H9 (cell line): ENCODE measurements around the gene RSBN1. TPM values are rescaled to one million over a fixed set of nuclear protein-coding genes. Genes with fewer than 3 reads are reported as not detected.
A peak's percentile ranks its signal among the peaks of the same experiment; 100 is the strongest.

Experiments used
- DNase-seq: peaks from one replicate; pipeline ENCODE4 v3.0.0-alpha.2; 2017
- H2AFZ ChIP-seq: one replicate; pipeline ENCODE4 v1.6.1; 2013; ENCODE audit warnings: mild to moderate bottlenecking, low read length, control low read depth, moderate library complexity
- H2AK5ac ChIP-seq: 2 replicates; pipeline ENCODE4 v1.6.1; 2013; ENCODE audit warnings: low read length, control low read depth, mixed read lengths; ENCODE audit not compliant: insufficient read length
- H2BK120ac ChIP-seq: one replicate; pipeline ENCODE4 v1.6.1; 2013; ENCODE audit warnings: low read depth, mild to moderate bottlenecking, low read length, control low read depth, inconsistent platforms; ENCODE audit not compliant: poor library complexity, severe bottlenecking
- H2BK12ac ChIP-seq: 2 replicates; pipeline ENCODE4 v1.6.1; 2013; ENCODE audit warnings: low read length, control low read depth, mixed read lengths, low read depth; ENCODE audit not compliant: insufficient read length
- H2BK15ac ChIP-seq: 2 replicates; pipeline ENCODE4 v1.6.1; 2013; ENCODE audit warnings: low read depth, low read length, control low read depth
- H2BK20ac ChIP-seq: one replicate; pipeline ENCODE4 v1.6.1; 2013; ENCODE audit warnings: low read depth, mild to moderate bottlenecking, low read length, control low read depth, inconsistent platforms; ENCODE audit not compliant: poor library complexity, severe bottlenecking
- H2BK5ac ChIP-seq: 2 replicates; pipeline ENCODE4 v1.6.1; 2013; ENCODE audit warnings: low read length, control low read depth, mixed read lengths; ENCODE audit not compliant: insufficient read length
- H3K14ac ChIP-seq: 2 replicates; pipeline ENCODE4 v1.6.1; 2013; ENCODE audit warnings: low read length, control low read depth; ENCODE audit not compliant: insufficient read depth
- H3K18ac ChIP-seq: 2 replicates; pipeline ENCODE4 v1.6.1; 2013; ENCODE audit warnings: low read depth, mild to moderate bottlenecking, mixed read lengths, low read length, control low read depth; ENCODE audit not compliant: insufficient read length
- H3K23ac ChIP-seq: 2 replicates; pipeline ENCODE4 v1.6.1; 2013; ENCODE audit warnings: low read length, control low read depth, mixed read lengths, low read depth; ENCODE audit not compliant: insufficient read length
- H3K23me2 ChIP-seq: 2 replicates; pipeline ENCODE4 v1.6.1; 2013; ENCODE audit warnings: low read depth, mild to moderate bottlenecking, mixed read lengths, low read length, control low read depth; ENCODE audit not compliant: insufficient read length, poor library complexity, severe bottlenecking
- H3K27ac ChIP-seq: 2 replicates; pipeline ENCODE4 v1.5.1; 2013; ENCODE audit warnings: low read length, control low read depth, mixed read lengths, low read depth; ENCODE audit not compliant: insufficient read length
- H3K27me3 ChIP-seq: 2 replicates; pipeline ENCODE4 v1.6.1; 2013; ENCODE audit warnings: low read length, control low read depth, inconsistent platforms; ENCODE audit not compliant: insufficient read depth
- H3K4ac ChIP-seq: 2 replicates; pipeline ENCODE4 v1.6.1; 2013; ENCODE audit warnings: low read depth, mild to moderate bottlenecking, control low read depth, inconsistent platforms, low read length, moderate library complexity
- H3K4me1 ChIP-seq: 2 replicates; pipeline ENCODE4 v1.6.1; 2013; ENCODE audit warnings: low read length, control low read depth, inconsistent platforms; ENCODE audit not compliant: insufficient read depth
- H3K4me2 ChIP-seq: 2 replicates; pipeline ENCODE4 v1.6.1; 2013; ENCODE audit warnings: low read length, control low read depth, mixed read lengths; ENCODE audit not compliant: insufficient read length, insufficient read depth
- H3K56ac ChIP-seq: 2 replicates; pipeline ENCODE4 v1.6.1; 2013; ENCODE audit warnings: low read depth, mild to moderate bottlenecking, mixed read lengths, low read length, control low read depth; ENCODE audit not compliant: insufficient read length
- H3K79me1 ChIP-seq: 2 replicates; pipeline ENCODE4 v1.6.1; 2013; ENCODE audit warnings: low read depth, mild to moderate bottlenecking, moderate library complexity, low read length, control low read depth, inconsistent platforms; ENCODE audit not compliant: insufficient read depth, poor library complexity, severe bottlenecking
- H3K79me2 ChIP-seq: 2 replicates; pipeline ENCODE4 v1.6.1; 2013; ENCODE audit warnings: low read length, control low read depth, inconsistent platforms; ENCODE audit not compliant: insufficient read depth
- H3K9ac ChIP-seq: 2 replicates; pipeline ENCODE4 v1.6.1; 2013; ENCODE audit warnings: low read length, control low read depth, mixed read lengths; ENCODE audit not compliant: insufficient read length; ENCODE audit errors: extremely low read depth
- H3K9me3 ChIP-seq: one replicate; pipeline ENCODE4 v1.6.1; 2013; ENCODE audit warnings: low read depth, low read length, inconsistent platforms; ENCODE audit not compliant: control insufficient read depth
- H3T11ph ChIP-seq: one replicate; pipeline ENCODE4 v1.6.1; 2013; ENCODE audit warnings: mild to moderate bottlenecking, low read length, control low read depth, inconsistent platforms
- H4K20me1 ChIP-seq: one replicate; pipeline ENCODE4 v1.6.1; 2013; ENCODE audit not compliant: control insufficient read depth, insufficient read length, insufficient read depth
- H4K5ac ChIP-seq: 2 replicates; pipeline ENCODE4 v1.6.1; 2013; ENCODE audit warnings: low read depth, mild to moderate bottlenecking, mixed read lengths, low read length, control low read depth; ENCODE audit not compliant: insufficient read length
- H4K8ac ChIP-seq: replicated peaks from 2 replicates; pipeline ENCODE4 v1.6.1; 2013; ENCODE audit warnings: low read length, control low read depth, mixed read lengths, low read depth; ENCODE audit not compliant: insufficient read length
- H4K91ac ChIP-seq: 2 replicates; pipeline ENCODE4 v1.6.1; 2013; ENCODE audit warnings: low read depth, mild to moderate bottlenecking, moderate library complexity, mixed read lengths, low read length, control low read depth; ENCODE audit not compliant: insufficient read length
- H3K27ac Mint-ChIP-seq, 3 experiments: 2 replicates in 2 of 3; 3 replicates in 1 of 3; pipeline ENCODE4 v1.8.0; 2020 to 2021; ENCODE audit warnings: mixed read lengths in 3 of 3, mild to moderate bottlenecking in 1 of 3, moderate library complexity in 1 of 3
- H3K27me3 Mint-ChIP-seq: 2 replicates; pipeline ENCODE4 v1.8.0; 2021; ENCODE audit warnings: low read depth, mild to moderate bottlenecking, moderate library complexity, mixed read lengths
- H3K36me3 Mint-ChIP-seq, 3 experiments: 2 replicates in 2 of 3; 3 replicates in 1 of 3; pipeline ENCODE4 v1.8.0; 2020 to 2021; ENCODE audit warnings: low read depth in 3 of 3, mixed read lengths in 3 of 3; ENCODE audit not compliant: insufficient read depth in 1 of 3
- H3K4me1 Mint-ChIP-seq, 2 experiments: 2 replicates each; pipeline ENCODE4 v1.8.0; 2020; ENCODE audit warnings: mixed read lengths in 2 of 2
- H3K4me3 Mint-ChIP-seq, 2 experiments: 2 replicates in 1 of 2; 3 replicates in 1 of 2; pipeline ENCODE4 v1.8.0; 2020 to 2021; ENCODE audit warnings: mild to moderate bottlenecking in 2 of 2, mixed read lengths in 2 of 2, moderate library complexity in 1 of 2
- H3K9me3 Mint-ChIP-seq, 2 experiments: 2 replicates in 1 of 2; 3 replicates in 1 of 2; pipeline ENCODE4 v1.8.0; 2020; ENCODE audit warnings: mild to moderate bottlenecking in 2 of 2, mixed read lengths in 2 of 2, moderate library complexity in 1 of 2
- WGBS: extraction: QIAGEN DNeasy Blood & Tissue Kit; methylation state at CpG from one replicate; pipeline ENCODE4 v1.1.7; 2013; ENCODE audit warnings: missing lambda C conversion rate, low lambda C conversion rate, mixed read lengths; ENCODE audit not compliant: insufficient read length; ENCODE audit errors: extremely low coverage; 5-methylcytosine and 5-hydroxymethylcytosine counted together
- total RNA-seq: library from RNA; stranded (reverse); gene quantifications from 2 replicates; pipeline ENCODE4 v1.2.1, GENCODE V29; 2021
- TF ChIP-seq, protein P1 (sequence below): fragments of 200-600 bp; sonication (generic); conservative IDR thresholded peaks from 3 replicates; pipeline ENCODE4 v1.8.0; 2021; ENCODE audit warnings: antibody characterized with exemption, mild to moderate bottlenecking

RSBN1 gene
- total RNA-seq, 1 experiment from 2014 or later, result 11.0 TPM

- DNase-seq, result no peak
- H3K27me3 ChIP-seq, result no peaks in the 10 kb centered on the region
- Mint-ChIP-seq H3K36me3 (no peaks in the 10 kb centered on the region), H3K4me3 (no peak overlapping the region), H3K27me3 (no peaks in the 10 kb centered on the region), H3K4me1 (no peaks in the 10 kb centered on the region; a peak in 1 of 4 replicates), H3K27ac (peak overlapping the region in 1 of 3 experiments; percentile 50; a peak in 2 of 7 replicates), H3K9me3 (no peaks in the 10 kb centered on the region)
- H2BK12ac ChIP-seq, result no peak overlapping the region
- no peaks in the 10 kb centered on the region for H3K23me2 ChIP-seq
- no peak overlapping the region for H4K8ac ChIP-seq
- no peak overlapping the region for H3T11ph ChIP-seq
- H2AFZ ChIP-seq, result no peak overlapping the region
- H3K9ac ChIP-seq, result no peak overlapping the region
- TF ChIP-seq, protein P1, sequence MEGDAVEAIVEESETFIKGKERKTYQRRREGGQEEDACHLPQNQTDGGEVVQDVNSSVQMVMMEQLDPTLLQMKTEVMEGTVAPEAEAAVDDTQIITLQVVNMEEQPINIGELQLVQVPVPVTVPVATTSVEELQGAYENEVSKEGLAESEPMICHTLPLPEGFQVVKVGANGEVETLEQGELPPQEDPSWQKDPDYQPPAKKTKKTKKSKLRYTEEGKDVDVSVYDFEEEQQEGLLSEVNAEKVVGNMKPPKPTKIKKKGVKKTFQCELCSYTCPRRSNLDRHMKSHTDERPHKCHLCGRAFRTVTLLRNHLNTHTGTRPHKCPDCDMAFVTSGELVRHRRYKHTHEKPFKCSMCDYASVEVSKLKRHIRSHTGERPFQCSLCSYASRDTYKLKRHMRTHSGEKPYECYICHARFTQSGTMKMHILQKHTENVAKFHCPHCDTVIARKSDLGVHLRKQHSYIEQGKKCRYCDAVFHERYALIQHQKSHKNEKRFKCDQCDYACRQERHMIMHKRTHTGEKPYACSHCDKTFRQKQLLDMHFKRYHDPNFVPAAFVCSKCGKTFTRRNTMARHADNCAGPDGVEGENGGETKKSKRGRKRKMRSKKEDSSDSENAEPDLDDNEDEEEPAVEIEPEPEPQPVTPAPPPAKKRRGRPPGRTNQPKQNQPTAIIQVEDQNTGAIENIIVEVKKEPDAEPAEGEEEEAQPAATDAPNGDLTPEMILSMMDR, result no peak
- no peak overlapping the region for H3K14ac ChIP-seq
- no CpG with 5 or more reads among the region's 3 CpGs for WGBS
- H4K91ac ChIP-seq, result no peak overlapping the region
- no peak overlapping the region for H3K27ac ChIP-seq
- no peak overlapping the region for H3K23ac ChIP-seq
- no peak overlapping the region for H3K56ac ChIP-seq
- no peak overlapping the region for H4K5ac ChIP-seq
- no peak overlapping the region for H2BK120ac ChIP-seq
- no peaks in the 10 kb centered on the region for H3K4me1 ChIP-seq
- H3K4me2 ChIP-seq, result no peak overlapping the region
- no peak overlapping the region for H3K4ac ChIP-seq
- no peak overlapping the region for H2BK5ac ChIP-seq
- H3K18ac ChIP-seq, result no peak overlapping the region
- no peaks in the 10 kb centered on the region for H3K79me1 ChIP-seq
- no peaks in the 10 kb centered on the region for H3K9me3 ChIP-seq
- H2AK5ac ChIP-seq, result no peak overlapping the region
- no peaks in the 10 kb centered on the region for H4K20me1 ChIP-seq
- H2BK20ac ChIP-seq, result no peak overlapping the region
- no peaks in the 10 kb centered on the region for H3K79me2 ChIP-seq
- no peak overlapping the region for H2BK15ac ChIP-seq
These were observed 47.4 kb upstream of the RSBN1 start for GRCh38 chr1:113859478-113860175.
